ENCODE measurements around the gene VWF. TPM values are rescaled to one million over a fixed set of nuclear protein-coding genes. Genes with fewer than 3 reads are reported as not detected.

Gene VWF
- 0.01 to 0.03 TPM in 2 of 3 replicates, not detected in the other for polyA plus RNA-seq
- 0.61 TPM for polyA plus RNA-seq (2011; ENCODE audit: low read depth)
- not detected in 2 replicates for polyA plus RNA-seq (2011; cell fraction: cytosol; rRNA removed)
- 0.05 and 0.22 TPM in 2 replicates for polyA plus RNA-seq (2011; cell fraction: nucleus; rRNA removed)
- polyA plus RNA-seq (2012; ENCODE audit: low replicate concordance) = 0.30 TPM in 1 of 2 replicates, not detected in the other
- polyA minus RNA-seq = 0.03 to 2.7 TPM (median 0.13 TPM) in 3 replicates
- polyA minus RNA-seq (2011; cell fraction: cytosol; rRNA and poly(A)+ RNA removed) = not detected
- polyA minus RNA-seq (2011; cell fraction: nucleus; rRNA and poly(A)+ RNA removed) = 0.11 and 0.54 TPM in 2 replicates

DNA sequence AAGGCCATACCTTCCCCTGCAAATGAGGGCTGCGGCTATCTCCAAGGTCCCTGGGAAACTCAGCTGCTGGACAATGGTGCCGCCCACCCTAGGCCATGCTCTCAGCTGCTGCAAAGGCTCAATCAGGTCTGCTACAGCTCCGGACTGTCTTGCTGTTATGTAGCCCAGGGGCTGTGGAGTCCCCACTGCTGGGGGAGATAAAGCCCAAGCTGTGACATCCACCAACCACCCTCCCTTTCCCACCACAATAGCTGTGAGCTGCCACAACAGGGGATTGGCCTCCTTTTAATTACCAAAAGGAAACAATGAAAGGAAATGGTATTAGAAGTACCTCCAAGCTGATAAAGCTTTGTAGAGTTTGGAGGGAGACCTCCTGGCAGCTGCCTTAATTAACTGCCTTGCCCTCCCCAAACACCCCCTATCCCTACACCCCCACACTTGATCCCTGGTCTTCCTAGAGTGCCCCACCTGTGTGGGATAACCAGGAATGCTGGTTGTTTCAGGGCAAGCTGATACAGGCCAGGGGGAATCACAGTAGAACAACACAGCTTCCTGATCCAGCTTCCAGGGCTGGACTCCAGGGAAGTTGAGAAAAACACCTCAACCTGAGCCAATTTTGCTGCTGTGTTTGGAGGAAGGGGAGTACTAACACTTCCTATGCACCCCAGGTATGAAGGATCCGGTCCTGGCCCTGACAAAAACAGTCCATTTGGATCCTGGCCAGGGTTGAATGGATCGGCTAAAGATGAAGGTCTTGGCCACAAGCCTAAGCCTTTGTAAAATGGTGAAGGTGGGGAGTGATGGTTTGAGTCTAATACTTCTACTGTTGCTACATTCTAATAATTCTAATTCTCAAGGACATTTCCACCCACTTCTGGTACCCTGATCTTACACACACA lies at the start of gene VWF:
TSS of gene VWF (minus strand) at position 260 of the 899 bp plus-strand sequence. CDS start 1,474 bp downstream, outside the sequence.
- peaks cover 8% of the 10 kb centered on the region for H3K4me1 ChIP-seq (ENCODE audit: control insufficient read depth, extremely low read depth, insufficient read depth, low read length)
- no peaks in the 10 kb centered on the region for H3K9me3 ChIP-seq (ENCODE audit: control insufficient read depth, low read depth, low read length)
- no peaks in the 10 kb centered on the region for H3K9me1 ChIP-seq (ENCODE audit: control insufficient read depth, extremely low read depth, insufficient read depth, low read length)
- no peaks in the 10 kb centered on the region for H4K20me1 ChIP-seq (ENCODE audit: control insufficient read depth, extremely low read depth, insufficient read depth, low read length)
- no peak within 1 kb of the TSS for H3K4me3 ChIP-seq (ENCODE audit: control insufficient read depth in 2 of 3, extremely low read depth in 1 of 3, insufficient read depth in 2 of 3, low read depth in 1 of 3, low read length in 3 of 3)
- H3K9ac ChIP-seq (ENCODE audit: control insufficient read depth, extremely low read depth, insufficient read depth, low read length) = no peak within 1 kb of the TSS
- H3K79me2 ChIP-seq (ENCODE audit: control insufficient read depth, insufficient read depth, low read length) = no peaks in the 10 kb centered on the region
- no peak for FAIRE-seq
- no peak within 1 kb of the TSS for H3K27ac ChIP-seq (ENCODE audit: control insufficient read depth, insufficient read depth, low read length)
- no peak for DNase-seq (ENCODE audit: low read depth, low spot score)
- H2AFZ ChIP-seq (ENCODE audit: control insufficient read depth, low read length) = peak within 1 kb of the TSS; percentile 85
- dilution Hi-C loops (cut with MboI; ENCODE audit: extremely low pct_ligation_motif_present, low sequenced_read_pairs) = no loop called here
- H3K36me3 ChIP-seq (ENCODE audit: control insufficient read depth in 2 of 2, extremely low read depth in 1 of 2, insufficient read depth in 2 of 2, low read length in 2 of 2) = no peaks in the 10 kb centered on the region
- TF ChIP-seq, protein P1, sequence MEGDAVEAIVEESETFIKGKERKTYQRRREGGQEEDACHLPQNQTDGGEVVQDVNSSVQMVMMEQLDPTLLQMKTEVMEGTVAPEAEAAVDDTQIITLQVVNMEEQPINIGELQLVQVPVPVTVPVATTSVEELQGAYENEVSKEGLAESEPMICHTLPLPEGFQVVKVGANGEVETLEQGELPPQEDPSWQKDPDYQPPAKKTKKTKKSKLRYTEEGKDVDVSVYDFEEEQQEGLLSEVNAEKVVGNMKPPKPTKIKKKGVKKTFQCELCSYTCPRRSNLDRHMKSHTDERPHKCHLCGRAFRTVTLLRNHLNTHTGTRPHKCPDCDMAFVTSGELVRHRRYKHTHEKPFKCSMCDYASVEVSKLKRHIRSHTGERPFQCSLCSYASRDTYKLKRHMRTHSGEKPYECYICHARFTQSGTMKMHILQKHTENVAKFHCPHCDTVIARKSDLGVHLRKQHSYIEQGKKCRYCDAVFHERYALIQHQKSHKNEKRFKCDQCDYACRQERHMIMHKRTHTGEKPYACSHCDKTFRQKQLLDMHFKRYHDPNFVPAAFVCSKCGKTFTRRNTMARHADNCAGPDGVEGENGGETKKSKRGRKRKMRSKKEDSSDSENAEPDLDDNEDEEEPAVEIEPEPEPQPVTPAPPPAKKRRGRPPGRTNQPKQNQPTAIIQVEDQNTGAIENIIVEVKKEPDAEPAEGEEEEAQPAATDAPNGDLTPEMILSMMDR (optimal IDR thresholded peaks at IDR 0.05 in 1 of 3, IDR thresholded peaks at IDR 0.05 in 1 of 3, conservative IDR thresholded peaks at IDR 0.05 in 1 of 3; ENCODE audit: extremely low read depth in 1 of 3, insufficient read depth in 2 of 3, low read length in 3 of 3) = no peak
- TF ChIP-seq EZH2 (IDR thresholded peaks at IDR 0.05; ENCODE audit: low read length) = no peak
- no peaks in the 10 kb centered on the region for H3K27me3 ChIP-seq (ENCODE audit: control insufficient read depth, extremely low read depth, insufficient read depth, low read length)
- peak within 1 kb of the TSS; percentile 60 for H3K4me2 ChIP-seq (ENCODE audit: control insufficient read depth, extremely low read depth, insufficient read depth, low read depth, low read length)

DNA sequence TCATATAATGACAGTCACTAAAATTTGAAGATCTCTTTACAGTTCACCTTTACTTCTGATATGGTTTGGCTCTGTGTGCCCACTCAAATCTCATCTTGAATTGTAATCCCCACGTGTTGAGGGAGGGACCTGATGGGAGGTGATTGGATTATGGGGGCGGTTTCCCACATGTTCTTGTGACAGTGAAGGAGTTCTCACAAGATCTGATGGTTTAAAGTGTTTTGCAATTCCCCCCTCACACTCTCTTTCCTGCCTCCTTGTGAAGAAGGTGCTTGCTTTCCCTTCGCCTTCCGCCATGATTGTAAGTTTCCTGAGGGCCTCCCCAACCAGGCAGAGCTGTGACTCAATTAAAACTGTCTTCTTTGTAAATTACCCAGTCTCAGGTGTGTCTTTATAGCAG lies 48.4 kb upstream of the VWF start:
- Histone ChIP-seq H3K27me3 (ENCODE audit: control insufficient read depth, extremely low read depth, insufficient read depth, low read length) (peaks cover 8% of the 10 kb centered on the region), H2AFZ (ENCODE audit: control insufficient read depth, low read length) (no peak overlapping the region), H4K20me1 (ENCODE audit: control insufficient read depth, extremely low read depth, insufficient read depth, low read length) (no peaks in the 10 kb centered on the region), H3K4me1 (ENCODE audit: control insufficient read depth, extremely low read depth, insufficient read depth, low read length) (peaks cover 5% of the 10 kb centered on the region), H3K9me3 (ENCODE audit: control insufficient read depth, low read depth, low read length) (no peaks in the 10 kb centered on the region), H3K9me1 (ENCODE audit: control insufficient read depth, extremely low read depth, insufficient read depth, low read length) (no peaks in the 10 kb centered on the region), H3K79me2 (ENCODE audit: control insufficient read depth, insufficient read depth, low read length) (no peaks in the 10 kb centered on the region), H3K36me3 (ENCODE audit: control insufficient read depth in 2 of 2, extremely low read depth in 1 of 2, insufficient read depth in 2 of 2, low read length in 2 of 2) (no peaks in the 10 kb centered on the region), H3K27ac (ENCODE audit: control insufficient read depth, insufficient read depth, low read length) (no peak overlapping the region), H3K4me3 (ENCODE audit: control insufficient read depth in 2 of 3, extremely low read depth in 1 of 3, insufficient read depth in 2 of 3, low read depth in 1 of 3, low read length in 3 of 3) (no peak overlapping the region), H3K4me2 (ENCODE audit: control insufficient read depth, extremely low read depth, insufficient read depth, low read depth, low read length) (no peak overlapping the region), H3K9ac (ENCODE audit: control insufficient read depth, extremely low read depth, insufficient read depth, low read length) (no peak overlapping the region)
- FAIRE-seq (no peak), DNase-seq (ENCODE audit: low read depth, low spot score) (no peak)
- TF ChIP-seq EZH2 (IDR thresholded peaks at IDR 0.05; ENCODE audit: low read length) = no peak
- TF ChIP-seq, protein P1 (optimal IDR thresholded peaks at IDR 0.05 in 1 of 3, IDR thresholded peaks at IDR 0.05 in 1 of 3, conservative IDR thresholded peaks at IDR 0.05 in 1 of 3; ENCODE audit: extremely low read depth in 1 of 3, insufficient read depth in 2 of 3, low read length in 3 of 3) = no peak
- dilution Hi-C loops (cut with MboI; ENCODE audit: extremely low pct_ligation_motif_present, low sequenced_read_pairs) = no loop called here
